Heart left ventricle (tissue), 16 donors: ENCODE data around the gene OR10R2. TPM values are rescaled to one million over a fixed set of nuclear protein-coding genes. Genes with fewer than 3 reads are reported as not detected.

Experiments
- ATAC-seq, 4 donors: fragments of 200-7000 bp; cut with Tn5 transposase; one replicate each; pipeline ENCODE4 v1.9.1; 2020 to 2022; ENCODE audit warnings: moderate library complexity in 4 of 4, mild to moderate bottlenecking in 3 of 4, moderate number of reproducible peaks in 1 of 4
- DNase-seq, 5 donors: peaks; one replicate each; pipeline ENCODE4 v3.0.0-alpha.2; 2020
- H3K27ac ChIP-seq, 12 donors: fragments of 200-600 bp; sonication (generic) in 4 of 12; one replicate each; pipeline versions ENCODE4 v1.5.0 to v1.8.0; 2016 to 2022; ENCODE audit warnings: mild to moderate bottlenecking in 2 of 12
- H3K27me3 ChIP-seq, 9 donors: fragments of 200-600 bp; sonication (generic) in 2 of 9; one replicate each; pipeline versions ENCODE4 v1.5.1 to v1.8.0; 2016 to 2022; ENCODE audit warnings: mild to moderate bottlenecking in 3 of 9
- H3K36me3 ChIP-seq, 9 donors: fragments of 200-600 bp; sonication (generic) in 2 of 9; one replicate each; pipeline versions ENCODE4 v1.5.0 to v1.8.0; 2018 to 2022; ENCODE audit warnings: mild to moderate bottlenecking in 2 of 9
- H3K4me1 ChIP-seq, 12 donors: fragments of 200-600 bp; sonication (generic) in 4 of 12; one replicate each; pipeline versions ENCODE4 v1.5.0 to v1.8.0; 2016 to 2022; ENCODE audit warnings: mild to moderate bottlenecking in 3 of 12
- H3K4me3 ChIP-seq, 12 donors: fragments of 200-600 bp; sonication (generic) in 4 of 12; one replicate each; pipeline versions ENCODE4 v1.5.0 to v1.8.0; 2017 to 2022; ENCODE audit warnings: mild to moderate bottlenecking in 9 of 12, moderate library complexity in 4 of 12
- H3K9me3 ChIP-seq, 12 donors: fragments of 200-600 bp; sonication (generic) in 4 of 12; one replicate each; pipeline versions ENCODE4 v1.5.0 to v1.8.0; 2016 to 2022; ENCODE audit warnings: mild to moderate bottlenecking in 1 of 12
- POLR2A ChIP-seq, 2 donors: fragments of 450-650 bp; IDR thresholded peaks; one replicate each; pipeline ENCODE4 v1.6.1; 2017; ENCODE audit warnings: antibody characterized with exemption in 2 of 2, mild to moderate bottlenecking in 2 of 2, moderate library complexity in 2 of 2
- WGBS, 4 donors: extraction: QIAGEN DNeasy Blood & Tissue Kit in 2 of 4; methylation state at CpG; one replicate each; pipeline versions ENCODE4 v1.1.5 to v1.1.7; 2013 to 2018; 5-methylcytosine and 5-hydroxymethylcytosine counted together
- intact Hi-C, 10 donors: fragments of 100-400 bp; cut with DNase I; formaldehyde crosslinking; loops; one replicate each; pipeline versions ENCODE4 v1.11.1 to v1.14.2; 2022
- polyA plus RNA-seq, 2 donors: library from polyadenylated mRNA; stranded (reverse); fragments of 200-250 nt; gene quantifications; one replicate each; pipeline ENCODE4 v1.2.3, GENCODE V29; 2013
- total RNA-seq, 9 donors: library from RNA; depleted of rRNA in 2 of 9; stranded (reverse); fragments of >200 nt in 2 of 9; fragmentation: NEBNext Ultra II Directional in 3 of 9; extraction: Animal tissue kit (Norgen Biotek cat#: 25700) in 3 of 9; gene quantifications; one replicate each; pipeline versions ENCODE4 v1.1.0 to v1.2.4, GENCODE V29; 2016 to 2023
- TF ChIP-seq, protein P1 (sequence below), 12 donors: fragments of 200-600 bp; sonication (generic) in 4 of 12; IDR thresholded peaks; one replicate each; pipeline versions ENCODE4 v1.5.0 to v1.8.0; 2018 to 2022; ENCODE audit warnings: antibody characterized with exemption in 12 of 12, mild to moderate bottlenecking in 5 of 12
- donor health status: ischemic (EF 13 %, LVEDD 7.1; RV severe dilation, severe dysfunction).
- donor health status: healthy with polysubstance abuse.
- donor health status: DM: no; HTN: yes; CAD: no.
- donor health status: DM: no; HTN: no; CAD: no.
- donor health status: ischemic (EF 25% LVEDD 6.9; RV normal size, moderate dysfunction).
- donor health status: ischemic (EF 25% LVEDD 5.7; RV mildly dilated, moderate dysfunction).
- donor health status: healthy.
- donor health status: DM: yes; HTN: yes; CAD: no.
- donor health status: ischemic (EF 35%, LVEDD 5.7; RV mildly dilated, moderate dysfunction).
- donor health status: nonischemic (EF 11% LVEDD 7.7; RV severe dilation, severe dysfunction).
- donor health status: DM: yes; HTN: yes; CAD: no.
- donor health status: PGD.
- donor health status: ischemic (EF 29% LVEDD 5.4; RV normal size, mild dysfunction).
- donor health status: nonischemic (EF 23%, LVEDD 6.1; RV moderate dilation, normal function).

Gene OR10R2
- total and polyA plus RNA-seq, 11 donors = not detected

DNA sequence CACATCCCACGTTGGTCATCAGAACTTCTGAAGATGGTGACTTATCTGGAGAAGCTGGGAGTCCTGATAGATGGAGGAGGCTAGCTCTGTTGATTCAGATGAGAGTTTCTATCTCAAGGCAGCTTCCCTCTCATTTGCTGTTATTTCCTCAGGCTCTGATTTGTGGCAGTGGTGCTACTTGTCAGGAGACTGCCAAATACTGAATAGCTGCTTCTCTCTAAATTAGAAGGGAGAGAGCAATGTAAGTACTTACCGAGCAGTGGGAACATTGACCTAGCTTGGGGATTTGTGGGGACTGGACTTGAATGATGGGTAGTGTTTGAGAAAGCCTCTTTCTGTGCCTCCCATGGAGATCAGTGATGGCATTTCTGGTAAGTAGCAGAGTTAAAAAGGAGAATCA is 10.5 kb upstream of the OR10R2 start, which contains the start of gene OR10K1:
Gene OR10K1 (plus strand): TSS at position 301 of the 400 bp plus-strand sequence. CDS start 3,728 bp downstream, outside the sequence.
- H3K36me3 ChIP-seq = no peaks in the 10 kb centered on the region
- 67 to 76% (median 70%) methylated on average over 2 of the region's 2 CpGs for WGBS, 4 donors
- no peak within 1 kb of the TSS for H3K4me3 ChIP-seq
- DNase-seq (no peak), ATAC-seq (no peak)
- H3K4me1 ChIP-seq = no peaks in the 10 kb centered on the region
- no peak within 1 kb of the TSS for H3K27ac ChIP-seq
- intact Hi-C loops = no loop called here
- no peaks in the 10 kb centered on the region for H3K27me3 ChIP-seq
- TF ChIP-seq, protein P1, sequence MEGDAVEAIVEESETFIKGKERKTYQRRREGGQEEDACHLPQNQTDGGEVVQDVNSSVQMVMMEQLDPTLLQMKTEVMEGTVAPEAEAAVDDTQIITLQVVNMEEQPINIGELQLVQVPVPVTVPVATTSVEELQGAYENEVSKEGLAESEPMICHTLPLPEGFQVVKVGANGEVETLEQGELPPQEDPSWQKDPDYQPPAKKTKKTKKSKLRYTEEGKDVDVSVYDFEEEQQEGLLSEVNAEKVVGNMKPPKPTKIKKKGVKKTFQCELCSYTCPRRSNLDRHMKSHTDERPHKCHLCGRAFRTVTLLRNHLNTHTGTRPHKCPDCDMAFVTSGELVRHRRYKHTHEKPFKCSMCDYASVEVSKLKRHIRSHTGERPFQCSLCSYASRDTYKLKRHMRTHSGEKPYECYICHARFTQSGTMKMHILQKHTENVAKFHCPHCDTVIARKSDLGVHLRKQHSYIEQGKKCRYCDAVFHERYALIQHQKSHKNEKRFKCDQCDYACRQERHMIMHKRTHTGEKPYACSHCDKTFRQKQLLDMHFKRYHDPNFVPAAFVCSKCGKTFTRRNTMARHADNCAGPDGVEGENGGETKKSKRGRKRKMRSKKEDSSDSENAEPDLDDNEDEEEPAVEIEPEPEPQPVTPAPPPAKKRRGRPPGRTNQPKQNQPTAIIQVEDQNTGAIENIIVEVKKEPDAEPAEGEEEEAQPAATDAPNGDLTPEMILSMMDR (IDR thresholded peaks at IDR 0.05) = no peak
- TF ChIP-seq POLR2A (IDR thresholded peaks at IDR 0.05) = no peak
- H3K9me3 ChIP-seq = no peaks in the 10 kb centered on the region

DNA sequence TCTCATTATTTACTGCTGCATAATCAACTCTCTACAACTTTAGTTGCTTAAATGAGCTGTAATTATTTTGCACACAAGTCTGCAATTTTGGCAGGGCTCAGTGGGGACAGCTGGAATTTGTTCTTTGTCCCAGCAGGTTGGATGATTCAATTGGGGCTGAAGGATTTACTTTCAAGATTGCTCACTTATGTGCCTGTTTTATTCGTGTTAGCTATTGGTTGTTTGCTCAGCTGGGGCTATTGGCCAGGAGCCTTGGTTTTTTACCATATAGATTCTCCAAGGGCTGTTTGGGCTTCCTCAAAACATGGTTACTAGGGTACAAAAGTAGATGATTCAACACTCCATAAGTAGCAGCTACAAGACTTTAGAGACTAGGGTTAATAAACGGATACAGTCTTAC is 13.4 kb downstream of the OR10R2 start:
- ATAC-seq = no peak
- 53 to 74% (median 61%) methylated on average over 2 of the region's 2 CpGs for whole genome bisulfite sequencing, 4 donors
- intact Hi-C loops = no loop called here
- Histone ChIP-seq H3K9me3 (no peaks in the 10 kb centered on the region), H3K36me3 (no peaks in the 10 kb centered on the region), H3K27me3 (peaks cover 0 to 9% (median 0%) of the 10 kb centered on the region in 9 donors), H3K4me3 (no peak overlapping the region), H3K4me1 (no peaks in the 10 kb centered on the region), H3K27ac (no peak overlapping the region)
- no peak for TF ChIP-seq POLR2A (IDR thresholded peaks at IDR 0.05)
- TF ChIP-seq, protein P1 (IDR thresholded peaks at IDR 0.05) = no peak
- DNase-seq = no peak

DNA sequence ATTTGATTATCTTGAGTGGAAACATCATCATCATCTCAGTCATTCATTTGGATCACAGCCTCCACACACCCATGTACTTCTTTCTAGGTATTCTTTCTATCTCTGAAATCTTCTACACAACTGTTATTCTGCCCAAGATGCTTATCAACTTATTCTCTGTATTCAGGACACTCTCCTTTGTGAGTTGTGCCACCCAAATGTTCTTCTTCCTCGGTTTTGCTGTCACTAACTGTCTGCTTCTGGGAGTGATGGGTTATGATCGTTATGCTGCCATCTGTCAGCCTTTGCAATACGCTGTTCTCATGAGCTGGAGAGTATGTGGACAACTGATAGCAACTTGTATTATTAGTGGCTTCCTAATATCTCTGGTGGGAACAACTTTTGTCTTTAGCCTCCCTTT is 19.3 kb downstream of the OR10R2 start:
- peaks cover 0 to 6% (median 0%) of the 10 kb centered on the region in 9 donors for H3K27me3 ChIP-seq
- no peaks in the 10 kb centered on the region for H3K4me1 ChIP-seq
- intact Hi-C loops = loop anchor here in 3 of 10 donors (10.0 kb wide), 1 partner anchor 287 kb away; no protein-coding TSS in a partner anchor
- 45 to 76% (median 63%) methylated on average over 3 of the region's 3 CpGs for WGBS, 4 donors
- TF ChIP-seq, protein P1 (IDR thresholded peaks at IDR 0.05) = no peak
- TF ChIP-seq POLR2A (IDR thresholded peaks at IDR 0.05) = no peak
- H3K36me3 ChIP-seq = no peaks in the 10 kb centered on the region
- no peak for DNase-seq
- no peak overlapping the region for H3K4me3 ChIP-seq
- H3K27ac ChIP-seq = no peak overlapping the region
- ATAC-seq = no peak
- H3K9me3 ChIP-seq = no peaks in the 10 kb centered on the region

DNA sequence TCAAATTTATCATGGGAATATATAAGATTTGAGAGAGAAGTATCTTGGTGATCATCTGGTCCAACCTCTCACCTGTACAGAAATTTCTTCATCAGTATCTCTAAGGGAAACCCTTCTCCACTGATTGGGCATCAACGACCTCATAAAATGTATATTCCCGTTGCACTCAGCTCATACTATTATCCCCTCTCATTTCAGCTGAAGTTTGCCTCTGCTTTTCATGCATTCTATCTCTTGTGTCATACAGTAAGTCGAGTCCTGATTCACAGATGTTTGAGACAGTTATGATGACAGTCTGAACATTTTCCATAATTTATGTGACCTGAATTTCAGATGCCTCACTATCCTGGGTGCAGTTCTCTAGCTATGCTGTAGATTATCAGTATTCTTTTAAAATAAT is 21.0 kb downstream of the OR10R2 start:
- intact Hi-C loops = loop anchor here in 3 of 10 donors (10.0 kb wide), 1 partner anchor 288 kb away; no protein-coding TSS in a partner anchor
- Histone ChIP-seq H3K4me1 (no peaks in the 10 kb centered on the region), H3K4me3 (no peak overlapping the region), H3K36me3 (no peaks in the 10 kb centered on the region), H3K9me3 (no peaks in the 10 kb centered on the region), H3K27ac (no peak overlapping the region), H3K27me3 (peaks cover 0 to 3% (median 0%) of the 10 kb centered on the region in 9 donors)
- TF ChIP-seq POLR2A (IDR thresholded peaks at IDR 0.05) = no peak
- TF ChIP-seq, protein P1 (IDR thresholded peaks at IDR 0.05) = no peak
- ATAC-seq (no peak), DNase-seq (no peak)
- WGBS, 4 donors = 61 to 78% (median 67%) methylated on average over 3 of the region's 3 CpGs
